Dermis lymphatic vessel endothelial cell (primary cell): ENCODE data around the gene ACTG1. TPM values are rescaled to one million over a fixed set of nuclear protein-coding genes. Genes with fewer than 3 reads are reported as not detected.

Experiments
- total RNA-seq: library from RNA; depleted of rRNA; stranded (reverse); fragments of >200 nt; gene quantifications from 2 replicates; pipeline ENCODE4 v1.2.1, GENCODE V29; 2014

The ACTG1 gene
- 3,173 and 6,668 TPM in 2 replicates for total RNA-seq

GRCh38 chr17:81512562-81513371, at the start of gene ACTG1:
TSS of gene ACTG1 (minus strand) at chr17:81512799. CDS start at chr17:81512354, 445 bp downstream.

GRCh38 chr17:81552244-81553017, 39.8 kb upstream of the ACTG1 start, which contains the start of gene FAAP100:
TSS of gene FAAP100 (minus strand) at chr17:81552353. CDS start at chr17:81552330, 23 bp downstream.

GRCh38 chr17:81527591-81528383, 15.2 kb upstream of the ACTG1 start, which contains the start of gene FSCN2:
TSS of gene FSCN2 (plus strand) at chr17:81528377. CDS start at chr17:81528532, 155 bp downstream.

Other genes with a start within 250 kb of the ACTG1 start
- 53.7 and 67.2 TPM in 2 replicates for gene SLC38A10, start 217.5 kb downstream of the ACTG1 start, total RNA-seq
- gene BAHCC1, start 117.3 kb downstream of the ACTG1 start, total RNA-seq, result 2.3 and 2.7 TPM in 2 replicates
- 0.26 and 0.54 TPM in 2 replicates for gene FSCN2, start 15.6 kb upstream of the ACTG1 start, total RNA-seq
- gene FAAP100, start 39.6 kb upstream of the ACTG1 start, total RNA-seq, result 10.5 and 13.8 TPM in 2 replicates
- gene NPLOC4, start 124.3 kb upstream of the ACTG1 start, total RNA-seq, result 57.2 and 71.2 TPM in 2 replicates
- gene TSPAN10, start 124.4 kb upstream of the ACTG1 start, total RNA-seq, result 0.43 and 0.60 TPM in 2 replicates
- gene PDE6G, start 143.7 kb upstream of the ACTG1 start, total RNA-seq, result 1.2 and 4.3 TPM in 2 replicates
- 26.8 and 29.6 TPM in 2 replicates for gene OXLD1, start 153.8 kb upstream of the ACTG1 start, total RNA-seq
- 5.5 and 7.5 TPM in 2 replicates for gene CCDC137, start 153.9 kb upstream of the ACTG1 start, total RNA-seq
- gene ARL16, start 171.0 kb upstream of the ACTG1 start, total RNA-seq, result 28.1 and 29.0 TPM in 2 replicates
- gene HGS, start 171.2 kb upstream of the ACTG1 start, total RNA-seq, result 35.8 and 39.4 TPM in 2 replicates
- 6.6 and 7.0 TPM in 2 replicates for gene MRPL12, start 190.6 kb upstream of the ACTG1 start, total RNA-seq
- 6.6 and 7.7 TPM in 2 replicates for gene SLC25A10, start 199.5 kb upstream of the ACTG1 start, total RNA-seq